Nasal cavity respiratory epithelium epithelial cell of viscerocranial mucosa (primary cell): Measurements from ENCODE around the gene IER2. TPM values are rescaled to one million over a fixed set of nuclear protein-coding genes. Genes with fewer than 3 reads are reported as not detected.

ENCODE experiments used
- total RNA-seq: library from RNA; depleted of rRNA; stranded (reverse); fragments of >200 nt; gene quantifications from 2 replicates; pipeline ENCODE4 v1.2.3, GENCODE V29; 2014

The IER2 gene, protein sequence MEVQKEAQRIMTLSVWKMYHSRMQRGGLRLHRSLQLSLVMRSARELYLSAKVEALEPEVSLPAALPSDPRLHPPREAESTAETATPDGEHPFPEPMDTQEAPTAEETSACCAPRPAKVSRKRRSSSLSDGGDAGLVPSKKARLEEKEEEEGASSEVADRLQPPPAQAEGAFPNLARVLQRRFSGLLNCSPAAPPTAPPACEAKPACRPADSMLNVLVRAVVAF
- total RNA-seq = 57.9 and 78.6 TPM in 2 replicates

DNA sequence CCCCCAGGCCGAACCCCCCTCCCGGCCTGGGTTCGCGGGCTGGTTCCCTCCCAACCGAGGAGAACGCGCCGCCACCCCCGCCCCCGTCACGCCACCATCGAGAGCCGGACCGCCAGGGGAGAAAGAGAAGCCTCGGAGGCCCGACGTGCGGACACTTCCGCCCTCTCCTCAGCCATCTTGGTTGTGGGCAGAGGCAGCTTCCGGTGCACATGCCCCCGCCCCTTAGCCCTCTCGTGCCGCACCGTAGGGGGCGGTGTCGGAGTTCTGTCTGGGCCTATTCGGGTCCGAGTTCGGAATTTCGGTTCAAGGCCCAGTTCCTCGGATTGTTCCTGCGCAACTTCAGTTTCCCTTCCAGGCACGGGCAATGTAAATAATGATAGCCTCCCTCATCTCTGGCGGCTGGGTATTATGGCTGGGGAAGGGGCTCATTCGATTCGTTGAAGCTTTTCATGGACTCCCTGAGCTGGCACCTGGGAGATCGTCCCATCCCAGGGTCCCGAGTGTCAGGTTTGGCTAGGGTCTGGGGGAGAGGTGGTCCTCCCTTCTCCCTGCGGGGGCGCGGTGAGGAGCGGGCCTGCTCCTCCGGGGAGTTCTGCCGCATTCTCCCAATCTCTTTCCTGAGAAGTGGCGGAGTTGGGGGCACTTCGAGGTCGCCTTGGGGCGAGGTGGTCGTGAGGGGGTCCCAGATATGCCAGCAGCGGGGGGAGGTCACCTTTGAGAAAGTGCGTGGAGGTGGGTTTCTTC is at the start of gene IER2, which contains the start of gene STX10:
IER2 (plus strand) TSS at position 225 of the 744 bp plus-strand sequence. CDS start 2,776 bp downstream, outside the sequence.
STX10 (minus strand) TSS at position 189 of the 744 bp plus-strand sequence. CDS start 202 bp downstream, outside the sequence.

DNA sequence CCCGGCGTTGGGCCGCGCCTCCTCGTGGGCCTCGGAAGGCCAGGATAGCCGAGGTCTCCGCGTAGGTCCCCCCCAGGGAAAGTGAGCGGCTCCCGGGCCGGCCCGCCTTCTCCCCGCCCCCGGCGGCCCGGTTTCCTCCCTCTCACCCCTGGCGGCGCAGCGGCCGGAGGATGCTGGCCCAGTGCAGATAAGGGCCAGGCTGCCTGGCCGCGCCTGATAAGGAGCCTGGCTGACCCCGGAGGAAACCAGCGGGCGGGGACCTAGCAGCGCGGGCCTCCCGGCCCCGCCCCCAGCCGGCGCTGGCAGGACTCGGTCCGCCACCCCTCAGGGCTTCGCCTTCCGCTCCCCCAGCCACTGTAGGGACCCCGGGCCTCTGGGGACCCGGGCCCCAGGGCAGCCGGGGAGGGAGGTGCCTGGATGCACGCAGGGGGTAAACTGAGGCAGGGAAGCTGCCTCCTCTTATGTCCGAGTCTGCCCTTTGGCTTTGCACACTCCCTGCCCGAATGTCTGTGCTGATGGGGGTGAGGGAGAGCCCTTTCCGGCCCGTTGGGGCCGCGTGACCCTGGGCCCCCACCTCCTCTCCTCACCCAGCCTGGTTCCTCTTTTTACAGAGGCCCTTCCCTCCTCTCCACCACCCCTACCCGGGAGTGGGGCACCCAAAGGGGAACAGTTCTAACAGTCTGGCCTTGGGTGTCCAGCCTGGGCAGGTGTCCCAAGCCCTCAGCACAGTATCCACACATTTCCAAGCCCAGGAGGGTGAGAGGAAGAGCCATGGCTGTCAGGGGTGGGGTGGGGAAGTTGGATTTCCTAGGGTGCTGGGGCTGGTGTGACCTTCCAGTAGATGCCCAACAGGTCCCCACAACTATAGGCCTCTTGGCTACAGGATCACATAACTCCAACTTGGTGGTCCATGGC is 47.3 kb upstream of the IER2 start, which contains the start of gene LYL1:
LYL1 (minus strand) TSS at position 193 of the 915 bp plus-strand sequence. CDS start 1,687 bp downstream, outside the sequence.

DNA sequence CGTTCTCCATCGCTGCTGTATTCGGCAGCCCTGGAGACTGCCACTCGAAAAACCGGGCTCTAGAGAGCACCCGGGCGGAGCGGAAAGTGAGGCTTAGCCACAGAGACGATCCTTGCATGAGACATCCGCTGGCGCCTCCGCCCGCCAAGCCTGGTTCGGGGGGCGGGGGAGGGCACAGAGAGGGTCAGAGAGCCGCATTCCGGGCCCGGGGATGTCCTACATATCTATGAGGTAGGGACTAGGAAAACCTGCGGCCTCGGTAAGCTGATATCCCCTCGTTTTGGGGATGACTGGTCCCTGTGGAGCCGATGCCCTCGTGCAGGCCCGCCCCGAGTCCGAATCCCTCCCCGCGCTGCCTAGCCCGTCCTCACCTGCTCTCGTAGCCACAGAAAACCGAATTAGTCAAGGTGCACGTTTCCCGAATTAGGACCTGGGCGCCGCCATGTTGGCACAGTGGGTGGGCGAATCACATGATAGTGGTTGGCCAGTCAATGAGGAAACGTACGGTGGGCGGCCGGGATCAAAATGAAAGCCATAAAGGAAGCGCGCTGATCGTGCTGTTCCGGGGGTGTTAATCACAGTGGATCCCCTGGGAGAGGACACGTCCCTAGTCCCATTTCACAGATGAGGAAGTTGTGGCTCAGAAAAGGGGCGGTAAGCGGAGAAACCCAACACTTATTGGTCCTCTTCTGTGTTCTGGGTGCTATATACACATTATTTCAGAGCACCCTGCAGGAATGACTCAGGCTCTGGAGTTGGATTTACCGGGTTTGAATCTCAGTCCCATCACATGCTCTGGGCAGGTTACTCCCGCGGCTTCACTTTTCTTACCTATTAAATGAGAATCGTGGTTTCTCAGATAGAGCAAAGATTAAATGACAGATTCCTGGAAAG is 33.7 kb upstream of the IER2 start, which contains the start of gene TRMT1:
TRMT1 (minus strand) TSS at position 459 of the 894 bp plus-strand sequence; CDS start at position 118, 341 bp downstream.

DNA sequence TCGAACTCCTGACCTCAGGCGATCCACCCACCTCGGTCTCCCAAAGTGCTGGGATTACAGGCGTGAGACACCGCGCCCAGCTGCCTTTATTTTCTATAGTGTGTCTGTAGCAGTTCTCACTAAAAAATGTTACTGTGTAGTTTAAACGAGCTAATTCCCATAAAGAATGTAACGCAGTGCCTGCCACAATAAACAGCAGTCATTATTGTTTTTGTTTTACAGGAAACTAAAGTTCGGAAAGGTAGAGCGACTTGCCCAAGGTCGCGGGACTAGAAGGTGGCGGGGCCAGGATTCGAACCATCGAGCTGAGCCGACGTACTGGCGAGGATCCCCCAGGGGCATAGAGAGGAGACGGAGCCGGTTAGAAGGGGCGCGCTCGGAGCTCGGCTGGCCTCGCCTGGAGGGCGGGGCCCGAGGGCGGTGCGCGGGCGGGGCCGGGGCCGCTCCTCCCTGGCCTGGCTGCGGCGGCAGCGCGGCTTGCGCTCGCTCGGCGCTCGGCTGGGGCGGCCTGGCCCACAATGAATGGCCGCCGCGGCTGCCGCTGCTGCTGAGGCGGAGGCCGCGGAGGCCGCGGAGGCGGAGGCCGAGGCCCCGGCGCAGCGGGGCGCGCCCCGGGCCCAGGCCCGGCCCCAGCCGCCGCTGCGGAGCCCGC is 32.3 kb upstream of the IER2 start, which contains the start of gene NACC1:
NACC1 (plus strand) TSS at position 493 of the 652 bp plus-strand sequence. CDS start 16,944 bp downstream, outside the sequence.

Other genes starting within 250 kb of the IER2 start
- not detected in 2 replicates for gene SYCE2, start 231.1 kb upstream of the IER2 start, total RNA-seq
- 82.7 and 88.3 TPM in 2 replicates for gene FARSA, start 216.7 kb upstream of the IER2 start, total RNA-seq
- gene CALR, start 211.8 kb upstream of the IER2 start, total RNA-seq = 637 and 1,452 TPM in 2 replicates
- 106 and 132 TPM in 2 replicates for gene RAD23A, start 204.5 kb upstream of the IER2 start, total RNA-seq
- 15.8 and 24.6 TPM in 2 replicates for gene GADD45GIP1, start 193.2 kb upstream of the IER2 start, total RNA-seq
- gene DAND5, start 180.8 kb upstream of the IER2 start, total RNA-seq = 0.07 TPM in 1 of 2 replicates, not detected in the other
- gene NFIX, start 154.9 kb upstream of the IER2 start, total RNA-seq = 4.1 and 31.2 TPM in 2 replicates
- gene LYL1, start 47.6 kb upstream of the IER2 start, total RNA-seq = 0.50 and 0.68 TPM in 2 replicates
- 36.2 and 48.3 TPM in 2 replicates for gene TRMT1, start 33.7 kb upstream of the IER2 start, total RNA-seq
- gene NACC1, start 32.1 kb upstream of the IER2 start, total RNA-seq = 42.0 and 90.9 TPM in 2 replicates
- 44.7 and 47.2 TPM in 2 replicates for gene STX10, start within 50 bp of the IER2 start, total RNA-seq